ENCODE measurements around the gene ZFHX3. TPM values are rescaled to one million over a fixed set of nuclear protein-coding genes. Genes with fewer than 3 reads are reported as not detected.

ZFHX3 gene
- total and polyA plus RNA-seq, 10 of the 15 experiments (the other 5 are each of a cell fraction or from before 2014, with no cell fraction given): 0.68 to 8.6 (median 2.0) TPM

DNA sequence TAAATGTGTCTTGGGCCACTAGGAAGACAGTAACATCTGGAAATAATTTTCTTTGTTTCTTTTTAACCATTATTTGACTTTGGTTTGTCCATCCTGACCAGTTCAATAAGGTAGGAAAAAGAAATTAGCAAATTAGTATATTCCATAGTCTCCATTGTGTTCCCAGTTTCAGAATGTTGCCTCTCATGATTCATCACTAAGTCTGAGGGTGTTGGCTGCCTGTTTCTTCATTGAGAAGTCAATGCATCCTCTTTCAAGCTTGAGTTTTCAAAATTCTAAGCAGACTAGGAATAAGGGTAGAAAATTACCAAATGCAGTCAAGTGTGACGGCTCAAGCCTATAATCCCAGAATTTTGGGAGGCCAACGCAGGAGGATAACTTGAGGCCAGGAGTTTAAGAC, 41.9 kb downstream of the ZFHX3 start (continued):
- TF ChIP-seq, protein P1, sequence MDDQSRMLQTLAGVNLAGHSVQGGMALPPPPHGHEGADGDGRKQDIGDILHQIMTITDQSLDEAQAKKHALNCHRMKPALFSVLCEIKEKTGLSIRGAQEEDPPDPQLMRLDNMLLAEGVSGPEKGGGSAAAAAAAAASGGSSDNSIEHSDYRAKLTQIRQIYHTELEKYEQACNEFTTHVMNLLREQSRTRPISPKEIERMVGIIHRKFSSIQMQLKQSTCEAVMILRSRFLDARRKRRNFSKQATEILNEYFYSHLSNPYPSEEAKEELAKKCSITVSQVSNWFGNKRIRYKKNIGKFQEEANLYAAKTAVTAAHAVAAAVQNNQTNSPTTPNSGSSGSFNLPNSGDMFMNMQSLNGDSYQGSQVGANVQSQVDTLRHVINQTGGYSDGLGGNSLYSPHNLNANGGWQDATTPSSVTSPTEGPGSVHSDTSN (IDR thresholded peaks at IDR 0.05; ENCODE audit: insufficient replicate concordance, low read depth, low read length): no peak
- TF ChIP-seq NFYA (IDR thresholded peaks at IDR 0.05; ENCODE audit: borderline replicate concordance, low read depth, low read length) (no peak), SPI1 (IDR thresholded peaks at IDR 0.05; ENCODE audit: borderline replicate concordance, insufficient read depth, low read depth, low read length) (no peak), HCFC1 (IDR thresholded peaks at IDR 0.05; ENCODE audit: low read length) (no peak), RAD21 (IDR thresholded peaks at IDR 0.05; ENCODE audit: insufficient read depth, low read depth, low read length) (no peak)
- TF ChIP-seq, protein P2, sequence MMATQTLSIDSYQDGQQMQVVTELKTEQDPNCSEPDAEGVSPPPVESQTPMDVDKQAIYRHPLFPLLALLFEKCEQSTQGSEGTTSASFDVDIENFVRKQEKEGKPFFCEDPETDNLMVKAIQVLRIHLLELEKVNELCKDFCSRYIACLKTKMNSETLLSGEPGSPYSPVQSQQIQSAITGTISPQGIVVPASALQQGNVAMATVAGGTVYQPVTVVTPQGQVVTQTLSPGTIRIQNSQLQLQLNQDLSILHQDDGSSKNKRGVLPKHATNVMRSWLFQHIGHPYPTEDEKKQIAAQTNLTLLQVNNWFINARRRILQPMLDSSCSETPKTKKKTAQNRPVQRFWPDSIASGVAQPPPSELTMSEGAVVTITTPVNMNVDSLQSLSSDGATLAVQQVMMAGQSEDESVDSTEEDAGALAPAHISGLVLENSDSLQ (IDR thresholded peaks at IDR 0.05): no peak

DNA sequence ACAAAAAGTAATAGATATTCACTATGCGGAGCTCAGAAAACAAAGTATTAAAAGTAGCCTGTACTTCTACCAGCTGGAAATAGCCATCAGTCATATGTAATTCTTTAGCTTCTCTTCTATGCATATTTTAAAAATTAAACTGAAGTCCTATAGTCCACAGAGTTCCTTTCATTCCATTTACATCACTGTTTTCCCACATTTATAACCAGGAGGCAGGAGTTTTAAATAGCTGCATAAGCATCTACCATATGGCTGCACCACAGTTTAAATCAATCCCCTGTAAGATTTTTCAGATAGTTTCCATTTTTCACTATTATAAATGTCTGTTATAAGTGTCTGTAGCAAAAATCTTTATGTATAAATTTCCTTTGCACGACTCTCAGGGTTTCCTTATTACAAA, 45.1 kb downstream of the ZFHX3 start:
- ChIA-PET POLR2A (interaction anchor here (0.7 kb wide), 1 partner anchor 103 kb away, joined by 4 read pairs; no protein-coding TSS in a partner anchor), SMC1A (ENCODE audit: uncharacterized antibody, unreplicated experiment) (interaction anchor here (1.1 to 1.2 kb wide), 2 partner anchors 14 to 30 kb away, joined by 3 read pairs; no protein-coding TSS in a partner anchor), RAD21 (ENCODE audit: unreplicated experiment) (no interaction called here), CTCF (interaction anchor here (1.3 kb wide), 1 partner anchor 9 kb away, joined by 5 read pairs; no protein-coding TSS in a partner anchor)
- Histone ChIP-seq H3K4me1 (ENCODE audit: control insufficient read depth, insufficient read depth, low read length) (no peaks in the 10 kb centered on the region), H3K27me3 (replicated peaks in 1 of 2; ENCODE audit: control insufficient read depth in 2 of 2, insufficient read depth in 2 of 2, low read length in 1 of 2) (no peaks in the 10 kb centered on the region), H3K36me3 (ENCODE audit: control insufficient read depth in 2 of 2, insufficient read depth in 2 of 2, low read length in 1 of 2) (no peaks in the 10 kb centered on the region), H3K27ac (ENCODE audit: control insufficient read depth, insufficient read depth) (no peak overlapping the region), H3K4me3 (no peak overlapping the region), H2AFZ (ENCODE audit: control insufficient read depth, low read depth, low read length) (no peak overlapping the region), H4K20me1 (ENCODE audit: control insufficient read depth, insufficient read depth) (no peaks in the 10 kb centered on the region), H3K9ac (ENCODE audit: control insufficient read depth, insufficient read depth, low read length) (no peak overlapping the region), H3K9me3 (replicated peaks; ENCODE audit: control insufficient read depth, insufficient read depth, low read length) (peaks cover 8% of the 10 kb centered on the region; the same call in 2 of the 3 replicates), H3K4me2 (ENCODE audit: control insufficient read depth, insufficient read depth) (no peak overlapping the region), H3K79me2 (ENCODE audit: control insufficient read depth, insufficient read depth, low read length) (no peaks in the 10 kb centered on the region)
- in situ Hi-C loops (cut with MboI) (no loop called here), intact Hi-C loops (cut with micrococcal nuclease; ENCODE audit: unreplicated experiment) (no loop called here)
- whole genome bisulfite sequencing (ENCODE audit: insufficient coverage, insufficient replicate concordance, low lambda C conversion rate, missing lambda C conversion rate): 55% methylated on average over 2 of the region's 2 CpGs
- FAIRE-seq: no peak
- no peak for ATAC-seq
- BruUV-seq (replicated peaks): no TSS peak
- DNase-seq (ENCODE audit: low read depth, low spot score): no peak
- TF ChIP-seq, protein P3, sequence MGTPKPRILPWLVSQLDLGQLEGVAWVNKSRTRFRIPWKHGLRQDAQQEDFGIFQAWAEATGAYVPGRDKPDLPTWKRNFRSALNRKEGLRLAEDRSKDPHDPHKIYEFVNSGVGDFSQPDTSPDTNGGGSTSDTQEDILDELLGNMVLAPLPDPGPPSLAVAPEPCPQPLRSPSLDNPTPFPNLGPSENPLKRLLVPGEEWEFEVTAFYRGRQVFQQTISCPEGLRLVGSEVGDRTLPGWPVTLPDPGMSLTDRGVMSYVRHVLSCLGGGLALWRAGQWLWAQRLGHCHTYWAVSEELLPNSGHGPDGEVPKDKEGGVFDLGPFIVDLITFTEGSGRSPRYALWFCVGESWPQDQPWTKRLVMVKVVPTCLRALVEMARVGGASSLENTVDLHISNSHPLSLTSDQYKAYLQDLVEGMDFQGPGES (IDR thresholded peaks at IDR 0.05): no peak
- no peak for TF ChIP-seq DPF2 (IDR thresholded peaks at IDR 0.05)
- TF ChIP-seq JUND (IDR thresholded peaks at IDR 0.05; ENCODE audit: low read depth, low read length): no peak
- TF ChIP-seq, protein P4, sequence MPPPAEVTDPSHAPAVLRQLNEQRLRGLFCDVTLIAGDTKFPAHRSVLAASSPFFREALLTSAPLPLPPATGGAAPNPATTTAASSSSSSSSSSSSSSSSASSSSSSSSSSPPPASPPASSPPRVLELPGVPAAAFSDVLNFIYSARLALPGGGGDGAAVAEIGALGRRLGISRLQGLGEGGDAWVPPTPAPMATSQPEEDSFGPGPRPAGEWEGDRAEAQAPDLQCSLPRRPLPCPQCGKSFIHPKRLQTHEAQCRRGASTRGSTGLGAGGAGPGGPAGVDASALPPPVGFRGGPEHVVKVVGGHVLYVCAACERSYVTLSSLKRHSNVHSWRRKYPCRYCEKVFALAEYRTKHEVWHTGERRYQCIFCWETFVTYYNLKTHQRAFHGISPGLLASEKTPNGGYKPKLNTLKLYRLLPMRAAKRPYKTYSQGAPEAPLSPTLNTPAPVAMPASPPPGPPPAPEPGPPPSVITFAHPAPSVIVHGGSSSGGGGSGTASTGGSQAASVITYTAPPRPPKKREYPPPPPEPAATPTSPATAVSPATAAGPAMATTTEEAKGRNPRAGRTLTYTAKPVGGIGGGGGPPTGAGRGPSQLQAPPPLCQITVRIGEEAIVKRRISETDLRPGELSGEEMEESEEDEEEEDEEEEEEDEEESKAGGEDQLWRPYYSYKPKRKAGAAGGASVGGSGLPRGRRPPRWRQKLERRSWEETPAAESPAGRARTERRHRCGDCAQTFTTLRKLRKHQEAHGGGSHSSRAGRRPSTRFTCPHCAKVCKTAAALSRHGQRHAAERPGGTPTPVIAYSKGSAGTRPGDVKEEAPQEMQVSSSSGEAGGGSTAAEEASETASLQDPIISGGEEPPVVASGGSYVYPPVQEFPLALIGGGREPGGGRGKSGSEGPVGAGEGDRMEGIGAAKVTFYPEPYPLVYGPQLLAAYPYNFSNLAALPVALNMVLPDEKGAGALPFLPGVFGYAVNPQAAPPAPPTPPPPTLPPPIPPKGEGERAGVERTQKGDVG (CRISPR knock-in tag; IDR thresholded peaks at IDR 0.05): no peak
- TF ChIP-seq RB1 (IDR thresholded peaks at IDR 0.05; ENCODE audit: borderline replicate concordance): no peak
- TF ChIP-seq, protein P5, sequence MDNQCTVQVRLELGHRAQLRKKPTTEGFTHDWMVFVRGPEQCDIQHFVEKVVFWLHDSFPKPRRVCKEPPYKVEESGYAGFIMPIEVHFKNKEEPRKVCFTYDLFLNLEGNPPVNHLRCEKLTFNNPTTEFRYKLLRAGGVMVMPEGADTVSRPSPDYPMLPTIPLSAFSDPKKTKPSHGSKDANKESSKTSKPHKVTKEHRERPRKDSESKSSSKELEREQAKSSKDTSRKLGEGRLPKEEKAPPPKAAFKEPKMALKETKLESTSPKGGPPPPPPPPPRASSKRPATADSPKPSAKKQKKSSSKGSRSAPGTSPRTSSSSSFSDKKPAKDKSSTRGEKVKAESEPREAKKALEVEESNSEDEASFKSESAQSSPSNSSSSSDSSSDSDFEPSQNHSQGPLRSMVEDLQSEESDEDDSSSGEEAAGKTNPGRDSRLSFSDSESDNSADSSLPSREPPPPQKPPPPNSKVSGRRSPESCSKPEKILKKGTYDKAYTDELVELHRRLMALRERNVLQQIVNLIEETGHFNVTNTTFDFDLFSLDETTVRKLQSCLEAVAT (IDR thresholded peaks at IDR 0.05): no peak
- TF ChIP-seq HDGF (IDR thresholded peaks at IDR 0.05): no peak
